SK-MEL-5 (cell line): ENCODE measurements around the gene WNT9A. TPM values are rescaled to one million over a fixed set of nuclear protein-coding genes. Genes with fewer than 3 reads are reported as not detected.
"Not testable (repeated sequence)": the region's sequence is repeated elsewhere in the genome, so short reads cannot be mapped to it uniquely, and the experiment has no call there.

Experiments used
- DNase-seq: peaks from one replicate; pipeline ENCODE4 v3.0.0-alpha.2; 2016; ENCODE audit warnings: low read depth, low spot score
- in situ Hi-C: cut with HindIII; loops from 2 replicates; pipeline ENCODE4 v1.10.0; 2016; ENCODE audit warnings: low sequenced_read_pairs, high pct_unique_total_duplicates, low pct_unique_long_range_greater_than_20kb
- total RNA-seq: library from RNA; depleted of rRNA; stranded (reverse); fragments of >200 nt; shearing (Covaris generic); gene quantifications from 2 replicates; pipeline ENCODE4 v1.2.3, GENCODE V29; 2014

The WNT9A gene
- total RNA-seq, 1 experiment from 2014 or later = not detected

GRCh38 chr1:227920426-227920825 lies 27.3 kb downstream of the WNT9A start:
- DNase-seq = no peak
- in situ Hi-C loops = no loop called here

- DNase-seq = no peak
- in situ Hi-C loops = no loop called here
Observed at GRCh38 chr1:227919906-227920305, 27.8 kb downstream of the WNT9A start.

GRCh38 chr1:227918736-227919135 lies 29.0 kb downstream of the WNT9A start:
- in situ Hi-C loops = no loop called here
- no peak for DNase-seq

- in situ Hi-C loops = no loop called here
- DNase-seq = no peak
Observed at GRCh38 chr1:227918083-227918700, 29.5 kb downstream of the WNT9A start.

- in situ Hi-C loops = no loop called here
- no peak for DNase-seq
Observed at GRCh38 chr1:227917081-227917950, 30.4 kb downstream of the WNT9A start.

- no peak for DNase-seq
- in situ Hi-C loops = no loop called here
Observed at GRCh38 chr1:227916655-227917054, 31.1 kb downstream of the WNT9A start.

GRCh38 chr1:227915564-227916553 lies 31.9 kb downstream of the WNT9A start:
- no peak for DNase-seq
- in situ Hi-C loops = no loop called here

GRCh38 chr1:227914801-227915563 lies 32.8 kb downstream of the WNT9A start:
- in situ Hi-C loops = no loop called here
- no peak for DNase-seq

GRCh38 chr1:227913764-227914721 lies 33.7 kb downstream of the WNT9A start:
- in situ Hi-C loops = no loop called here
- DNase-seq = no peak

- DNase-seq = no peak
- in situ Hi-C loops = no loop called here
Observed at GRCh38 chr1:227913396-227913763, 34.4 kb downstream of the WNT9A start.

GRCh38 chr1:227912866-227913265 lies 34.9 kb downstream of the WNT9A start:
- in situ Hi-C loops = no loop called here
- no peak for DNase-seq

- DNase-seq = no peak
- in situ Hi-C loops = no loop called here
Observed at GRCh38 chr1:227911376-227911775, 36.4 kb downstream of the WNT9A start.

GRCh38 chr1:227910511-227911153 lies 37.1 kb downstream of the WNT9A start:
- in situ Hi-C loops = no loop called here

GRCh38 chr1:227909923-227910328 lies 37.8 kb downstream of the WNT9A start:
- in situ Hi-C loops, DNase-seq: not testable (repeated sequence)

More at GRCh38 chr1:227910511-227911153, 37.1 kb downstream of the WNT9A start:
- no peak for DNase-seq

GRCh38 chr1:227909188-227909587 lies 38.5 kb downstream of the WNT9A start:
- in situ Hi-C loops = no loop called here
- no peak for DNase-seq

- in situ Hi-C loops = no loop called here
- DNase-seq = no peak
Observed at GRCh38 chr1:227908359-227908758, 39.4 kb downstream of the WNT9A start.
